Nephron (organoid): ENCODE measurements around the gene SH3YL1.

Experiments
- H3K27ac Mint-ChIP-seq, 3 experiments: 2 replicates each; pipeline ENCODE4 v1.8.0; 2020; ENCODE audit warnings: mixed read lengths in 3 of 3, mild to moderate bottlenecking in 2 of 3, moderate library complexity in 1 of 3
- H3K27me3 Mint-ChIP-seq: 2 replicates; pipeline ENCODE4 v1.8.0; 2021; ENCODE audit warnings: low read depth, mild to moderate bottlenecking, moderate library complexity, mixed read lengths
- H3K36me3 Mint-ChIP-seq: 2 replicates; pipeline ENCODE4 v1.8.0; 2020; ENCODE audit warnings: low read depth, mixed read lengths
- H3K4me1 Mint-ChIP-seq: 2 replicates; pipeline ENCODE4 v1.8.0; 2020; ENCODE audit warnings: mixed read lengths
- H3K4me3 Mint-ChIP-seq, 3 experiments: 2 replicates each; pipeline ENCODE4 v1.8.0; 2020; ENCODE audit warnings: mild to moderate bottlenecking in 3 of 3, mixed read lengths in 3 of 3, moderate library complexity in 2 of 3
- H3K9me3 Mint-ChIP-seq: 2 replicates; pipeline ENCODE4 v1.8.0; 2020; ENCODE audit warnings: mixed read lengths
- CTCF ChIP-seq, 3 experiments: fragments of 200-600 bp; sonication (generic); IDR thresholded peaks; one replicate each; pipeline ENCODE4 v1.5.0; 2021; ENCODE audit warnings: antibody characterized with exemption in 3 of 3; ENCODE audit not compliant: unreplicated experiment in 3 of 3

The SH3YL1 gene

GRCh38 chr2:223451-223850 is 40.4 kb downstream of the SH3YL1 start:
- Mint-ChIP-seq H3K36me3 (peaks cover 54% of the 10 kb centered on the region), H3K4me1 (peaks cover 7% of the 10 kb centered on the region), H3K9me3 (no peaks in the 10 kb centered on the region), H3K27ac (no peak overlapping the region), H3K4me3 (no peak overlapping the region), H3K27me3 (no peaks in the 10 kb centered on the region)
- TF ChIP-seq CTCF (IDR thresholded peaks at IDR 0.05; ENCODE audit: unreplicated experiment in 3 of 3) = no peak

GRCh38 chr2:216068-216467 is 47.8 kb downstream of the SH3YL1 start:
- peaks cover 2% of the 10 kb centered on the region for H3K9me3 Mint-ChIP-seq
- peaks cover 15% of the 10 kb centered on the region for H3K36me3 Mint-ChIP-seq
- no peak overlapping the region for H3K27ac Mint-ChIP-seq
- H3K4me1 Mint-ChIP-seq = peaks cover 7% of the 10 kb centered on the region
- H3K4me3 Mint-ChIP-seq = no peak overlapping the region
- no peak for TF ChIP-seq CTCF (IDR thresholded peaks at IDR 0.05; ENCODE audit: unreplicated experiment in 3 of 3)
- no peaks in the 10 kb centered on the region for H3K27me3 Mint-ChIP-seq

GRCh38 chr2:213932-214693 is 49.7 kb downstream of the SH3YL1 start:
- no peaks in the 10 kb centered on the region for H3K4me1 Mint-ChIP-seq
- no peak overlapping the region for H3K27ac Mint-ChIP-seq
- peaks cover 15% of the 10 kb centered on the region for H3K36me3 Mint-ChIP-seq
- peaks cover 10% of the 10 kb centered on the region for H3K27me3 Mint-ChIP-seq
- no peak for TF ChIP-seq CTCF (IDR thresholded peaks at IDR 0.05; ENCODE audit: unreplicated experiment in 3 of 3)
- no peak overlapping the region for H3K4me3 Mint-ChIP-seq
- peaks cover 2% of the 10 kb centered on the region for H3K9me3 Mint-ChIP-seq

- Mint-ChIP-seq H3K9me3 (peaks cover 2% of the 10 kb centered on the region), H3K4me3 (no peak overlapping the region), H3K4me1 (no peaks in the 10 kb centered on the region), H3K27me3 (peaks cover 10% of the 10 kb centered on the region), H3K27ac (no peak overlapping the region), H3K36me3 (no peaks in the 10 kb centered on the region)
- no peak for TF ChIP-seq CTCF (IDR thresholded peaks at IDR 0.05; ENCODE audit: unreplicated experiment in 3 of 3)
Observed at GRCh38 chr2:211486-212184, 52.2 kb downstream of the SH3YL1 start.

GRCh38 chr2:210660-211059 is 53.2 kb downstream of the SH3YL1 start:
- Mint-ChIP-seq H3K27ac (no peak overlapping the region), H3K36me3 (no peaks in the 10 kb centered on the region), H3K4me1 (no peaks in the 10 kb centered on the region), H3K9me3 (peaks cover 3% of the 10 kb centered on the region), H3K4me3 (no peak overlapping the region), H3K27me3 (peaks cover 10% of the 10 kb centered on the region)
- TF ChIP-seq CTCF (IDR thresholded peaks at IDR 0.05; ENCODE audit: unreplicated experiment in 3 of 3) = no peak
